Iris pigment epithelial cell (primary cell): ENCODE data around the gene AGAP1.
"Not testable (repeated sequence)": the region's sequence is repeated elsewhere in the genome, so short reads cannot be mapped to it uniquely, and the experiment has no call there.

Source experiments
- DNase-seq: peaks from one replicate; pipeline ENCODE4 v3.0.0-alpha.2; 2011; ENCODE audit warnings: low read depth

Gene AGAP1

GRCh38 chr2:235592430-235592829 lies 98.6 kb downstream of the AGAP1 start:
- DNase-seq: no peak

- DNase-seq: no peak
Observed at GRCh38 chr2:235592836-235593235, 99.0 kb downstream of the AGAP1 start.

- DNase-seq: peak; percentile 86
Observed at GRCh38 chr2:235594041-235594440, 100.2 kb downstream of the AGAP1 start.

- no peak for DNase-seq
Observed at GRCh38 chr2:235594964-235595363, 101.1 kb downstream of the AGAP1 start.

GRCh38 chr2:235595422-235596010 lies 101.7 kb downstream of the AGAP1 start:
- peak; percentile 80 for DNase-seq

- DNase-seq: no peak
Observed at GRCh38 chr2:235596272-235596671, 102.4 kb downstream of the AGAP1 start.

GRCh38 chr2:235597081-235597615 lies 103.3 kb downstream of the AGAP1 start:
- no peak for DNase-seq

- DNase-seq: no peak
Observed at GRCh38 chr2:235598026-235598425, 104.2 kb downstream of the AGAP1 start.

GRCh38 chr2:235598532-235599531 lies 105.0 kb downstream of the AGAP1 start:
- DNase-seq: no peak

- DNase-seq: no peak
Observed at GRCh38 chr2:235599596-235600338, 105.9 kb downstream of the AGAP1 start.

- DNase-seq: no peak
Observed at GRCh38 chr2:235600406-235600805, 106.6 kb downstream of the AGAP1 start.

GRCh38 chr2:235600926-235601325 lies 107.1 kb downstream of the AGAP1 start:
- DNase-seq: no peak

GRCh38 chr2:235601960-235602704 lies 108.3 kb downstream of the AGAP1 start:
- DNase-seq: no peak

GRCh38 chr2:235602971-235603370 lies 109.1 kb downstream of the AGAP1 start:
- DNase-seq: not testable (repeated sequence)

GRCh38 chr2:235603659-235604058 lies 109.8 kb downstream of the AGAP1 start:
- no peak for DNase-seq

- peak; percentile 98 for DNase-seq
Observed at GRCh38 chr2:235605312-235606003, 111.6 kb downstream of the AGAP1 start.

- DNase-seq: peak; percentile 87
Observed at GRCh38 chr2:235606004-235606715, 112.3 kb downstream of the AGAP1 start.

- DNase-seq: peak; percentile 41
Observed at GRCh38 chr2:235607546-235608199, 113.8 kb downstream of the AGAP1 start.

GRCh38 chr2:235608200-235608887 lies 114.5 kb downstream of the AGAP1 start:
- DNase-seq: no peak
